Mucosa of descending colon (tissue), 3 donors: ENCODE measurements around the gene HDLBP. TPM values are rescaled to one million over a fixed set of nuclear protein-coding genes. Genes with fewer than 3 reads are reported as not detected.

Source experiments
- ATAC-seq: fragments of 200-7000 bp; cut with Tn5 transposase; one replicate; pipeline ENCODE4 v1.9.1; 2020; ENCODE audit warnings: mild to moderate bottlenecking, moderate library complexity
- DNase-seq, 3 donors: peaks; one replicate each; pipeline ENCODE4 v3.0.0-alpha.2; 2020
- H3K36me3 ChIP-seq: fragments of 200-600 bp; one replicate; pipeline ENCODE4 v1.8.0; 2021; ENCODE audit warnings: low read depth, mild to moderate bottlenecking
- H3K4me1 ChIP-seq: fragments of 200-600 bp; one replicate; pipeline ENCODE4 v1.8.0; 2021; ENCODE audit warnings: low read depth, mild to moderate bottlenecking
- H3K4me3 ChIP-seq: fragments of 200-600 bp; one replicate; pipeline ENCODE4 v1.8.0; 2021; ENCODE audit warnings: mild to moderate bottlenecking
- H3K9me3 ChIP-seq: fragments of 200-600 bp; one replicate; pipeline ENCODE4 v1.8.0; 2021; ENCODE audit warnings: mild to moderate bottlenecking
- CTCF ChIP-seq: fragments of 200-600 bp; IDR thresholded peaks from one replicate; pipeline ENCODE4 v1.8.0; 2022; ENCODE audit warnings: antibody characterized with exemption, mild to moderate bottlenecking
- intact Hi-C, 2 donors: fragments of 100-400 bp; cut with DNase I in 1 of 2; cut with micrococcal nuclease in 1 of 2; formaldehyde crosslinking; loops; one replicate each; pipeline versions ENCODE4 v1.11.0 to v1.11.1; 2022; cut with DNase I, micrococcal nuclease
- total RNA-seq, 3 donors: library from RNA; stranded (reverse); fragmentation: NEBNext Ultra II Directional in 2 of 3; extraction: Animal tissue kit (Norgen Biotek cat#: 25700) in 2 of 3; gene quantifications; one replicate each; pipeline versions ENCODE4 v1.2.1 to v1.2.4, GENCODE V29; 2021 to 2023
- donor health status: DM: no; HTN: no; CAD: no; lungs with moderate emphysema.
- donor health status: DM: no; HTN: no; CAD: no.
- donor health status: DM: no; HTN: yes; CAD: no.

The HDLBP gene
- total RNA-seq, 3 donors from 2014 or later, result 363 to 417 (median 379) TPM

GRCh38 chr2:241270531-241270930 is 44.9 kb downstream of the HDLBP start:
- H3K36me3 ChIP-seq, result no peaks in the 10 kb centered on the region
- no peak for DNase-seq
- ATAC-seq, result no peak
- no peak overlapping the region for H3K4me3 ChIP-seq
- intact Hi-C loops, result no loop called here
- TF ChIP-seq CTCF, result no peak
- H3K9me3 ChIP-seq, result no peaks in the 10 kb centered on the region
- H3K4me1 ChIP-seq, result peaks cover 14% of the 10 kb centered on the region

- H3K4me3 ChIP-seq, result no peak overlapping the region
Measured at GRCh38 chr2:241269707-241270520, 45.6 kb downstream of the HDLBP start.

GRCh38 chr2:241268716-241269445 is 46.6 kb downstream of the HDLBP start:
- H3K36me3 ChIP-seq, result no peaks in the 10 kb centered on the region
- no peak overlapping the region for H3K4me3 ChIP-seq
- no peak for TF ChIP-seq CTCF
- intact Hi-C loops, result no loop called here
- peaks cover 12% of the 10 kb centered on the region for H3K4me1 ChIP-seq
- ATAC-seq (no peak), DNase-seq (no peak)
- no peaks in the 10 kb centered on the region for H3K9me3 ChIP-seq

More at GRCh38 chr2:241269707-241270520, 45.6 kb downstream of the HDLBP start:
- no peak for ATAC-seq
- no peak for TF ChIP-seq CTCF
- Histone ChIP-seq H3K9me3 (no peaks in the 10 kb centered on the region), H3K36me3 (no peaks in the 10 kb centered on the region), H3K4me1 (peaks cover 14% of the 10 kb centered on the region)
- intact Hi-C loops, result no loop called here
- no peak for DNase-seq

- H3K9me3 ChIP-seq, result no peaks in the 10 kb centered on the region
- peaks cover 12% of the 10 kb centered on the region for H3K4me1 ChIP-seq
- H3K36me3 ChIP-seq, result peaks cover 3% of the 10 kb centered on the region
- TF ChIP-seq CTCF, result no peak
- ATAC-seq (no peak), DNase-seq (no peak)
- intact Hi-C loops, result no loop called here
- H3K4me3 ChIP-seq, result no peak overlapping the region
Measured at GRCh38 chr2:241268306-241268705, 47.2 kb downstream of the HDLBP start.

GRCh38 chr2:241267249-241268067 is 48.0 kb downstream of the HDLBP start:
- no peak overlapping the region for H3K4me3 ChIP-seq
- no peak for ATAC-seq
- H3K36me3 ChIP-seq, result peaks cover 10% of the 10 kb centered on the region
- DNase-seq, result no peak
- H3K9me3 ChIP-seq, result no peaks in the 10 kb centered on the region
- intact Hi-C loops, result no loop called here
- no peak for TF ChIP-seq CTCF
- peaks cover 12% of the 10 kb centered on the region for H3K4me1 ChIP-seq
